Tibial nerve (tissue), 4 donors: Measurements from ENCODE around the gene VDR. TPM values are rescaled to one million over a fixed set of nuclear protein-coding genes. Genes with fewer than 3 reads are reported as not detected.
A peak's percentile ranks its signal among the peaks of the same experiment; 100 is the strongest.

Experiments used
- DNase-seq, 2 donors: peaks; one replicate each; pipeline ENCODE4 v3.0.0-alpha.2; 2019; ENCODE audit warnings: low spot score in 2 of 2
- H3K27ac ChIP-seq, 4 donors: fragments of 200-600 bp; sonication (generic) in 3 of 4; one replicate each; pipeline ENCODE4 v1.5.1; 2017 to 2019; ENCODE audit warnings: mild to moderate bottlenecking in 1 of 4
- H3K27me3 ChIP-seq, 2 donors: fragments of 200-600 bp; sonication (generic) in 1 of 2; one replicate each; pipeline versions ENCODE4 v1.5.1 to v1.6.0; 2017 to 2019
- H3K36me3 ChIP-seq, 3 donors: fragments of 200-600 bp; sonication (generic); one replicate each; pipeline ENCODE4 v1.5.1; 2018 to 2019
- H3K4me1 ChIP-seq, 4 donors: fragments of 200-600 bp; sonication (generic) in 3 of 4; one replicate each; pipeline ENCODE4 v1.5.1; 2017 to 2019
- H3K4me3 ChIP-seq, 4 donors: fragments of 200-600 bp; sonication (generic) in 3 of 4; one replicate each; pipeline ENCODE4 v1.5.1; 2017 to 2019; ENCODE audit warnings: mild to moderate bottlenecking in 1 of 4, moderate library complexity in 1 of 4
- H3K9me3 ChIP-seq, 4 donors: fragments of 200-600 bp; sonication (generic) in 3 of 4; one replicate each; pipeline ENCODE4 v1.5.1; 2017 to 2019
- EP300 ChIP-seq, 2 donors: sonication (generic); formaldehyde crosslinking; IDR thresholded peaks; one replicate each; pipeline ENCODE4 v1.6.1; 2017; ENCODE audit warnings: antibody characterized with exemption in 2 of 2, mild to moderate bottlenecking in 1 of 2
- POLR2A ChIP-seq, 2 donors: fragments of 450-650 bp; IDR thresholded peaks; one replicate each; pipeline ENCODE4 v1.6.1; 2017; ENCODE audit warnings: antibody characterized with exemption in 2 of 2, mild to moderate bottlenecking in 2 of 2, moderate library complexity in 2 of 2
- WGBS, 2 donors: methylation state at CpG; one replicate each; pipeline ENCODE4 v1.1.5; 2018; 5-methylcytosine and 5-hydroxymethylcytosine counted together
- total RNA-seq, 4 donors: library from RNA; depleted of rRNA; stranded (reverse); fragments of >200 nt; gene quantifications; one replicate each; pipeline ENCODE4 v1.1.0, GENCODE V29; 2016
- TF ChIP-seq, protein P1 (sequence below), 5 experiments: fragments of 200-600 bp in 3 of 5; fragments of 450-650 bp in 2 of 5; sonication (generic) in 3 of 5; IDR thresholded peaks; one replicate each; pipeline ENCODE4 v1.5.1; 2016 to 2019; ENCODE audit warnings: antibody characterized with exemption in 5 of 5, mild to moderate bottlenecking in 3 of 5, moderate library complexity in 2 of 5

Gene VDR
- total RNA-seq, 4 donors from 2014 or later, result 0.78 to 6.6 (median 1.1) TPM

DNA sequence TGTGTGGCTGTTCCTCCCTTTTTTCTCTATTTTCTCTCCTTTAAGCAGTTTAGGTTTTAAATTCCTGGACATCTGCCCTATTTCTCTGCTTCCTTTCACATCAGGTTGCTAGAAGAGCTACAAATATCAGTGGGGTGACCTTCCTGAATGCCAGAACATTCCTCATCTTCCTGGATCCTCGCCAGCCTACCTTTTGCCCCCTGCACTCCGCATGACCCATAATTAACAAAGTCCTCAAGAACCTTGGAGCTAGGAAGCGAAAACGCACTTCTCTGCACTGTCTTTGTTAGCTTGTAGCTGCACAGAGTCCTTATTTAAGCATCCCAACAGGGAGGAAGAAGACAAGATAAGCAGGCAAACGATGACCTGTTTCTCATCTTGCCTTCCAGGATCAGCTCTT is 30.5 kb downstream of the VDR start:
- Histone ChIP-seq H3K36me3 (no peaks in the 10 kb centered on the region), H3K4me1 (peaks cover 0 to 13% (median 7%) of the 10 kb centered on the region in 4 donors), H3K9me3 (no peaks in the 10 kb centered on the region), H3K27ac (no peak overlapping the region), H3K27me3 (no peaks in the 10 kb centered on the region), H3K4me3 (no peak overlapping the region)
- DNase-seq, result no peak
- WGBS, 2 donors, result 62 to 65% methylated on average over 5 of the region's 5 CpGs
- TF ChIP-seq POLR2A (IDR thresholded peaks at IDR 0.05), result no peak
- TF ChIP-seq, protein P1, sequence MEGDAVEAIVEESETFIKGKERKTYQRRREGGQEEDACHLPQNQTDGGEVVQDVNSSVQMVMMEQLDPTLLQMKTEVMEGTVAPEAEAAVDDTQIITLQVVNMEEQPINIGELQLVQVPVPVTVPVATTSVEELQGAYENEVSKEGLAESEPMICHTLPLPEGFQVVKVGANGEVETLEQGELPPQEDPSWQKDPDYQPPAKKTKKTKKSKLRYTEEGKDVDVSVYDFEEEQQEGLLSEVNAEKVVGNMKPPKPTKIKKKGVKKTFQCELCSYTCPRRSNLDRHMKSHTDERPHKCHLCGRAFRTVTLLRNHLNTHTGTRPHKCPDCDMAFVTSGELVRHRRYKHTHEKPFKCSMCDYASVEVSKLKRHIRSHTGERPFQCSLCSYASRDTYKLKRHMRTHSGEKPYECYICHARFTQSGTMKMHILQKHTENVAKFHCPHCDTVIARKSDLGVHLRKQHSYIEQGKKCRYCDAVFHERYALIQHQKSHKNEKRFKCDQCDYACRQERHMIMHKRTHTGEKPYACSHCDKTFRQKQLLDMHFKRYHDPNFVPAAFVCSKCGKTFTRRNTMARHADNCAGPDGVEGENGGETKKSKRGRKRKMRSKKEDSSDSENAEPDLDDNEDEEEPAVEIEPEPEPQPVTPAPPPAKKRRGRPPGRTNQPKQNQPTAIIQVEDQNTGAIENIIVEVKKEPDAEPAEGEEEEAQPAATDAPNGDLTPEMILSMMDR (IDR thresholded peaks at IDR 0.05), result no peak
- TF ChIP-seq EP300 (IDR thresholded peaks at IDR 0.05), result no peak

DNA sequence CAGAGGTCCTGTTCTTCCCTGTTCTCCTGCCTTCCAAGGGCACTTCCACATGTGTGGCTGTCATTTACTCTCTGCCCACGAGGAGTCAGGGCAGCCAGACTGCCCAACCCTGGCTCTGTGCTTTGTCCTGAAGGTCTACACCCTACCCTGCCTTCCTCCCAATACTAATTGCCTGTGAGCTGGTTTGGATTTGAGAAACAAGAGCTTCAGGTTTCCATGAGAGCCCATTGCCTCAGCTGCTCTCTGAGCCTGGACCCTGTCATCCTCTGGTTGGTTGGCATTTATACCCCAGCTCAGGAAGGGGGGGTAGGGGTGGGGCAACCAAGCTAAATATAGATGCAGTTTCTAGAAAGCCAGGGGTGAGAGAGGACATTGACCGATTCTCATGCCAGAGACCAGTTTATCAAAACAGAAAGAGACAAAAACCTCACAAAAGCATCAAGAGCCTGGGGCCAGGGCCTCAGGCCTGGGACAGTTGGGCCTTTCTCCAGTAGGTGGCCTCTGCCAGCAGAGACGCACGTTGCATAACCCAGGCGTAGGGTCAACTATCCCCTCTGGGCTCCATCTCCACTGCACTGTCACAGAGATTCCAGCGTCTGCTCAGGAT is 34.5 kb downstream of the VDR start:
- TF ChIP-seq, protein P1 (IDR thresholded peaks at IDR 0.05), result peak in 4 of 5 experiments; percentile 27 to 48 (median 32)
- TF ChIP-seq EP300 (IDR thresholded peaks at IDR 0.05) (no peak), POLR2A (IDR thresholded peaks at IDR 0.05) (no peak)
- Histone ChIP-seq H3K27ac (peak overlapping the region in 1 of 4 donors; percentile 26), H3K9me3 (no peaks in the 10 kb centered on the region), H3K36me3 (no peaks in the 10 kb centered on the region), H3K27me3 (no peaks in the 10 kb centered on the region), H3K4me1 (peaks cover 0 to 13% (median 7%) of the 10 kb centered on the region in 4 donors), H3K4me3 (no peak overlapping the region)
- DNase-seq, result peak; percentile 33 to 60
- 24 to 30% methylated on average over 6 of the region's 6 CpGs for WGBS, 2 donors

DNA sequence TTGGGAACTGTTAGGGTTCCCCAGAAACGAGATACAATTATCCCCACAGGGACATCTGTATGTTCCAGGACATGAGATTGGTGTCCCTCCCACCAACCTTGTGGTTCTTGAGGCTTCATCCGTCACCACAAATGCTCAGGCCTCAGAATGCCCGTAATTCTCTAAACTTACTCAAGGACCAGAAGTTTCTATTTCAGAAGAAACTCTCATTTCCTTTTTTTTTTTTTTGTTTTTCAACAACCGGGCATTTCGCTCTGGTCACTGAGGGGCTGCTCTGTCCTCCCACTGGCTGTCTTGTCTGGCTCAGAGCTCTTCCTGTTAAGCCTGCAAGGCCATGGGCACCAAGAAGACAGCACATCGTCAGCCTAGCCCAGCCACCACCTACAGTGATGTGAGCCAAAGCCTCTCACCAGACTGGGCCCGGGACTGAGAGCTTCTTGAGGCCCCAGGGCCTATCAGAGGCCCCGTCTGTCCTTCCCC is 36.2 kb downstream of the VDR start:
- H3K36me3 ChIP-seq, result no peaks in the 10 kb centered on the region
- no peak overlapping the region for H3K27ac ChIP-seq
- no peak overlapping the region for H3K4me3 ChIP-seq
- no peaks in the 10 kb centered on the region for H3K27me3 ChIP-seq
- no peak for DNase-seq
- WGBS, 2 donors, result 75 to 86% methylated on average over 8 of the region's 8 CpGs
- peaks cover 0 to 13% (median 7%) of the 10 kb centered on the region in 4 donors for H3K4me1 ChIP-seq
- H3K9me3 ChIP-seq, result no peaks in the 10 kb centered on the region
- TF ChIP-seq EP300 (IDR thresholded peaks at IDR 0.05) (no peak), POLR2A (IDR thresholded peaks at IDR 0.05) (no peak)
- TF ChIP-seq, protein P1 (IDR thresholded peaks at IDR 0.05), result no peak

DNA sequence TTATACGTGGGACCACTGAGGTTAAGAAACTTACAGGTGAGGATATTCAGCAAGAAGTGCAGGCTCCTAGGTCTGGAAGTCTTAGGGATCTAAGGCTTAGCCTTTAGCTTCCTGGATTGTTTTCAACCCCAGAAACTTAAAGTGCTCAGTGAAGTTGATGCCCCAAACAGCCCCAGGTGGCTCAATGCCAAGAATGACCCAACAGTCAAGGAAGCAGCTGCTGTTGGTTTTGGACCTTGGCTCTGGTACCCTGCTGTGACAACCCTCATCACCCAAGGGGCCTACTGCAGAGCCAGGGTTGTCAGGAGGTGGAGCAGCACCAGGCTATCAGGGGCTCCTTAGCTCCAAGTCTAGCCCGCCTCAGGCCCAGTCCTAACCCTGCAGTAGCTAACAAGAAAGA is 36.8 kb downstream of the VDR start:
- H3K4me3 ChIP-seq, result no peak overlapping the region
- peaks cover 0 to 13% (median 7%) of the 10 kb centered on the region in 4 donors for H3K4me1 ChIP-seq
- no peaks in the 10 kb centered on the region for H3K9me3 ChIP-seq
- no peak for DNase-seq
- H3K36me3 ChIP-seq, result no peaks in the 10 kb centered on the region
- TF ChIP-seq EP300 (IDR thresholded peaks at IDR 0.05), result no peak
- no peak for TF ChIP-seq POLR2A (IDR thresholded peaks at IDR 0.05)
- TF ChIP-seq, protein P1 (IDR thresholded peaks at IDR 0.05), result no peak
- no peak overlapping the region for H3K27ac ChIP-seq
- WGBS, 2 donors, result 74 to 86% methylated on average over 2 of the region's 2 CpGs
- H3K27me3 ChIP-seq, result no peaks in the 10 kb centered on the region

DNA sequence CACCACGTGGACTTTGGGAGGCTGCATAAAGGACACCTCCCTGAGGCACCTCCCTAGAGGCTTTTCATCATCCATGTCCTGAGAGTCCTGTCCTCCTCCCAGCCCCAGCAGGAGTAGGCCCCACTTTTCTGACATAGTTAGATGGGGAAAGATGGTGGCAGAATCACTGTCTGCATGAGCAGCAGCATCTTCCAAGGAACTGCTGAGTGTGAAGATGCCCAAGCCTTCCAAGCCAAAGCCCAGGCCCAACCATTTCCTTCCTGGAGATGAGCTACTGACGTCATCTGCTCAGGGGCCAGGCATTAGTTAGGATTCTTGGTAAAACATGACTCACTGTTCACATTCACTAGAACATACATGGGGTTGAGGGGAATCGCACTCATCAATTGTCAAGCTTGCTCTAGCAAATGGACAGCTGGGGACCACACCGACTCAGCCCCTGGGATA is 37.3 kb downstream of the VDR start:
- no peak for DNase-seq
- Histone ChIP-seq H3K27ac (no peak overlapping the region), H3K4me3 (no peak overlapping the region), H3K36me3 (no peaks in the 10 kb centered on the region), H3K9me3 (no peaks in the 10 kb centered on the region), H3K4me1 (peaks cover 0 to 13% (median 7%) of the 10 kb centered on the region in 4 donors), H3K27me3 (no peaks in the 10 kb centered on the region)
- TF ChIP-seq EP300 (IDR thresholded peaks at IDR 0.05), result no peak
- TF ChIP-seq, protein P1 (IDR thresholded peaks at IDR 0.05), result no peak
- no peak for TF ChIP-seq POLR2A (IDR thresholded peaks at IDR 0.05)
- WGBS, 2 donors, result 74 to 81% methylated on average over 4 of the region's 4 CpGs
